GM12878 (cell line): Measurements from ENCODE around the gene KLHL36. TPM values are rescaled to one million over a fixed set of nuclear protein-coding genes. Genes with fewer than 3 reads are reported as not detected.

ENCODE experiments used
- ATF7 ChIP-seq: fragments of 450-650 bp; IDR thresholded peaks from 2 replicates; pipeline ENCODE4 v1.6.1; 2016; ENCODE audit warnings: low read depth, mild to moderate bottlenecking
- CHD2 ChIP-seq: IDR thresholded peaks from 2 replicates; pipeline ENCODE4 v1.6.1; 2011; ENCODE audit warnings: low read depth, low read length, improper control_type of control experiment, borderline replicate concordance
- CHD4 ChIP-seq: fragments of 200-600 bp; sonication (generic); IDR thresholded peaks from 2 replicates; pipeline ENCODE4 v1.6.1; 2016; ENCODE audit warnings: mild to moderate bottlenecking
- DPF2 ChIP-seq: fragments of 450-650 bp; IDR thresholded peaks from 2 replicates; pipeline ENCODE4 v1.6.1; 2017; ENCODE audit warnings: mild to moderate bottlenecking
- HDAC2 ChIP-seq: fragments of 200-600 bp; sonication (generic); IDR thresholded peaks from 2 replicates; pipeline ENCODE4 v1.6.1; 2017
- IKZF2 ChIP-seq, 2 experiments: fragments of 450-650 bp; IDR thresholded peaks; 2 replicates each; pipeline ENCODE4 v1.6.1; 2017; ENCODE audit warnings: mild to moderate bottlenecking in 2 of 2, moderate library complexity in 2 of 2
- MYB ChIP-seq: fragments of 150-350 bp; IDR thresholded peaks from 2 replicates; pipeline ENCODE4 v1.6.1; 2014; ENCODE audit warnings: mild to moderate bottlenecking, low read depth, low read length, borderline replicate concordance
- NR2F1 ChIP-seq: fragments of 450-650 bp; conservative IDR thresholded peaks from 2 replicates; pipeline ENCODE4 v1.6.1; 2017; ENCODE audit warnings: mild to moderate bottlenecking
- RFX5 ChIP-seq: IDR thresholded peaks from 2 replicates; pipeline ENCODE4 v1.6.1; 2011; ENCODE audit warnings: low read depth, low read length, improper control_type of control experiment
- SP1 ChIP-seq: IDR thresholded peaks from one replicate; pipeline ENCODE4 v1.6.1; 2011; ENCODE audit warnings: low read depth, low read length
- SPI1 ChIP-seq: IDR thresholded peaks from 2 replicates; pipeline ENCODE4 v1.6.1; 2011; ENCODE audit warnings: low read depth, mild to moderate bottlenecking, low read length, moderate library complexity, borderline replicate concordance; ENCODE audit not compliant: insufficient read depth
- SREBF1 ChIP-seq: IDR thresholded peaks from 2 replicates; pipeline ENCODE4 v1.6.1; 2012; ENCODE audit warnings: mild to moderate bottlenecking, low read length
- TAF1 ChIP-seq: IDR thresholded peaks from 2 replicates; pipeline ENCODE4 v1.6.1; 2011; ENCODE audit warnings: mild to moderate bottlenecking, low read depth, low read length, borderline replicate concordance
- TBL1XR1 ChIP-seq: IDR thresholded peaks from 2 replicates; pipeline ENCODE4 v1.6.1; 2012; ENCODE audit warnings: low read depth, low read length, improper control_type of control experiment
- TCF3 ChIP-seq: IDR thresholded peaks from 2 replicates; pipeline ENCODE4 v1.6.1; 2012; ENCODE audit warnings: low read depth, mild to moderate bottlenecking, low read length, borderline replicate concordance; ENCODE audit not compliant: insufficient read depth
- ZSCAN29 ChIP-seq: fragments of 450-650 bp; IDR thresholded peaks from 2 replicates; pipeline ENCODE4 v1.6.1; 2017; ENCODE audit warnings: mild to moderate bottlenecking, moderate library complexity
- polyA plus RNA-seq, 11 experiments: library from polyadenylated mRNA; depleted of rRNA in 4 of 11; unstranded in 6 of 11; stranded (reverse) in 5 of 11; fragments of >200 nt; fragmentation: Nextera tagmentation in 4 of 11; fragmentation: Illumina TruSeq in 1 of 11; extraction: Ambion mirVana in 4 of 11; extraction: Trizol in 1 of 11; gene quantifications; 1 replicate in 1 of 11; 2 replicates in 10 of 11; pipeline versions ENCODE4 v1.2.1 to v1.2.3, GENCODE V29; 2011 to 2016; ENCODE audit warnings: inconsistent platforms in 2 of 11, missing spikeins in 2 of 11, low read depth in 1 of 11
- total RNA-seq, 4 experiments: library from RNA; depleted of rRNA in 3 of 4; stranded (reverse); fragments of >200 nt in 3 of 4; fragmentation: Illumina TruSeq in 1 of 4; extraction: Trizol in 1 of 4; gene quantifications; 2 replicates each; pipeline versions ENCODE4 v1.2.1 to v1.2.3, GENCODE V29; 2013 to 2021
- TF ChIP-seq, protein P1 (sequence below): IDR thresholded peaks from 2 replicates; pipeline ENCODE4 v1.6.1; 2012; ENCODE audit warnings: mild to moderate bottlenecking, low read depth, low read length
- TF ChIP-seq, protein P2 (sequence below): fragments of 450-650 bp; formaldehyde crosslinking; IDR thresholded peaks from 2 replicates; pipeline ENCODE4 v1.4.0; 2020; ENCODE audit warnings: mild to moderate bottlenecking, moderate library complexity
- TF ChIP-seq, protein P3 (sequence below): fragments of 450-650 bp; IDR thresholded peaks from 2 replicates; pipeline ENCODE4 v1.6.1; 2016; ENCODE audit warnings: mild to moderate bottlenecking
- TF ChIP-seq, protein P4 (sequence below): IDR thresholded peaks from 2 replicates; pipeline ENCODE4 v1.6.1; 2011; ENCODE audit warnings: low read depth, mild to moderate bottlenecking, low read length, moderate library complexity, borderline replicate concordance; ENCODE audit errors: extremely low read depth

The KLHL36 gene
- total and polyA plus RNA-seq, 10 of the 15 experiments (the other 5 are each of a cell fraction or from before 2014, with no cell fraction given), result 2.6 to 45.3 (median 16.8) TPM

DNA sequence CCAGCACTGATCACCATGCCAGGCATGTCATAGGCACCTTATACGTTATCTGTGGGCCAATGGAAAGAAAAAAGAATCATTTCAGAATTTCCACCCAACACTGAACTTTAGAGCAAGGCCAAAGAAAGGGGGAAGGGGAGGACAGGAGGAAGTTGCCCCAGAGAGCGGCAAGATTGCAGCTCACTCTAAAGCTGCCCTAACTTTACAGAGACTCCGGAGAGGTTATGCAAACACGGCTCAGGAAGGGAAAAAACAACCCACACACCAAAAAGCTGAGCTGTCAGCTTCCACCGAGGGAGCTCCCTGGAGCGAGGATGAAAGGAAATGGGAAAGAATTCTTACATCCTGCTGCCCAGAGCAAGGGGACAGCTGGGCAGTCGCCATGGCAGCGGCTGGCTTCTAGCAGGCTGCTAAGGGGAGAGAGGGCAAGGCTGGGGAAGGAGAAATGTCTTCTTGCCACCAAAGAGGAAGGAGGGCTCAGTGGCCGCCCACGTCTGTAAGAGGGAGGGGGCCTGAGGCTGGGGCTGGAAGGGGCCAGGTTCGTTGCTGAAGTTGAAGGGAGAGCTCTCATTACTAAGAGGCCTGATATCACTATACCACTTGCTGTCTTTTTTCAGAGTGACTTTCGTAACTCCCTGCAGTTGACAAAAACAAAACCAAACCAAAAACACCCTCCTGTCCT, 48.6 kb upstream of the KLHL36 start (continued):
- TF ChIP-seq, protein P1, sequence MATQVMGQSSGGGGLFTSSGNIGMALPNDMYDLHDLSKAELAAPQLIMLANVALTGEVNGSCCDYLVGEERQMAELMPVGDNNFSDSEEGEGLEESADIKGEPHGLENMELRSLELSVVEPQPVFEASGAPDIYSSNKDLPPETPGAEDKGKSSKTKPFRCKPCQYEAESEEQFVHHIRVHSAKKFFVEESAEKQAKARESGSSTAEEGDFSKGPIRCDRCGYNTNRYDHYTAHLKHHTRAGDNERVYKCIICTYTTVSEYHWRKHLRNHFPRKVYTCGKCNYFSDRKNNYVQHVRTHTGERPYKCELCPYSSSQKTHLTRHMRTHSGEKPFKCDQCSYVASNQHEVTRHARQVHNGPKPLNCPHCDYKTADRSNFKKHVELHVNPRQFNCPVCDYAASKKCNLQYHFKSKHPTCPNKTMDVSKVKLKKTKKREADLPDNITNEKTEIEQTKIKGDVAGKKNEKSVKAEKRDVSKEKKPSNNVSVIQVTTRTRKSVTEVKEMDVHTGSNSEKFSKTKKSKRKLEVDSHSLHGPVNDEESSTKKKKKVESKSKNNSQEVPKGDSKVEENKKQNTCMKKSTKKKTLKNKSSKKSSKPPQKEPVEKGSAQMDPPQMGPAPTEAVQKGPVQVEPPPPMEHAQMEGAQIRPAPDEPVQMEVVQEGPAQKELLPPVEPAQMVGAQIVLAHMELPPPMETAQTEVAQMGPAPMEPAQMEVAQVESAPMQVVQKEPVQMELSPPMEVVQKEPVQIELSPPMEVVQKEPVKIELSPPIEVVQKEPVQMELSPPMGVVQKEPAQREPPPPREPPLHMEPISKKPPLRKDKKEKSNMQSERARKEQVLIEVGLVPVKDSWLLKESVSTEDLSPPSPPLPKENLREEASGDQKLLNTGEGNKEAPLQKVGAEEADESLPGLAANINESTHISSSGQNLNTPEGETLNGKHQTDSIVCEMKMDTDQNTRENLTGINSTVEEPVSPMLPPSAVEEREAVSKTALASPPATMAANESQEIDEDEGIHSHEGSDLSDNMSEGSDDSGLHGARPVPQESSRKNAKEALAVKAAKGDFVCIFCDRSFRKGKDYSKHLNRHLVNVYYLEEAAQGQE, result no peak
- TF ChIP-seq, protein P2, sequence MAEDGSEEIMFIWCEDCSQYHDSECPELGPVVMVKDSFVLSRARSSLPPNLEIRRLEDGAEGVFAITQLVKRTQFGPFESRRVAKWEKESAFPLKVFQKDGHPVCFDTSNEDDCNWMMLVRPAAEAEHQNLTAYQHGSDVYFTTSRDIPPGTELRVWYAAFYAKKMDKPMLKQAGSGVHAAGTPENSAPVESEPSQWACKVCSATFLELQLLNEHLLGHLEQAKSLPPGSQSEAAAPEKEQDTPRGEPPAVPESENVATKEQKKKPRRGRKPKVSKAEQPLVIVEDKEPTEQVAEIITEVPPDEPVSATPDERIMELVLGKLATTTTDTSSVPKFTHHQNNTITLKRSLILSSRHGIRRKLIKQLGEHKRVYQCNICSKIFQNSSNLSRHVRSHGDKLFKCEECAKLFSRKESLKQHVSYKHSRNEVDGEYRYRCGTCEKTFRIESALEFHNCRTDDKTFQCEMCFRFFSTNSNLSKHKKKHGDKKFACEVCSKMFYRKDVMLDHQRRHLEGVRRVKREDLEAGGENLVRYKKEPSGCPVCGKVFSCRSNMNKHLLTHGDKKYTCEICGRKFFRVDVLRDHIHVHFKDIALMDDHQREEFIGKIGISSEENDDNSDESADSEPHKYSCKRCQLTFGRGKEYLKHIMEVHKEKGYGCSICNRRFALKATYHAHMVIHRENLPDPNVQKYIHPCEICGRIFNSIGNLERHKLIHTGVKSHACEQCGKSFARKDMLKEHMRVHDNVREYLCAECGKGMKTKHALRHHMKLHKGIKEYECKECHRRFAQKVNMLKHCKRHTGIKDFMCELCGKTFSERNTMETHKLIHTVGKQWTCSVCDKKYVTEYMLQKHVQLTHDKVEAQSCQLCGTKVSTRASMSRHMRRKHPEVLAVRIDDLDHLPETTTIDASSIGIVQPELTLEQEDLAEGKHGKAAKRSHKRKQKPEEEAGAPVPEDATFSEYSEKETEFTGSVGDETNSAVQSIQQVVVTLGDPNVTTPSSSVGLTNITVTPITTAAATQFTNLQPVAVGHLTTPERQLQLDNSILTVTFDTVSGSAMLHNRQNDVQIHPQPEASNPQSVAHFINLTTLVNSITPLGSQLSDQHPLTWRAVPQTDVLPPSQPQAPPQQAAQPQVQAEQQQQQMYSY, result no peak
- no peak for TF ChIP-seq TCF3
- TF ChIP-seq NR2F1, result no peak
- TF ChIP-seq ZSCAN29, result no peak
- peak; percentile 20; the same call in 1 of the 2 replicates for TF ChIP-seq ATF7
- TF ChIP-seq DPF2, result peak; percentile 38
- TF ChIP-seq, protein P3, sequence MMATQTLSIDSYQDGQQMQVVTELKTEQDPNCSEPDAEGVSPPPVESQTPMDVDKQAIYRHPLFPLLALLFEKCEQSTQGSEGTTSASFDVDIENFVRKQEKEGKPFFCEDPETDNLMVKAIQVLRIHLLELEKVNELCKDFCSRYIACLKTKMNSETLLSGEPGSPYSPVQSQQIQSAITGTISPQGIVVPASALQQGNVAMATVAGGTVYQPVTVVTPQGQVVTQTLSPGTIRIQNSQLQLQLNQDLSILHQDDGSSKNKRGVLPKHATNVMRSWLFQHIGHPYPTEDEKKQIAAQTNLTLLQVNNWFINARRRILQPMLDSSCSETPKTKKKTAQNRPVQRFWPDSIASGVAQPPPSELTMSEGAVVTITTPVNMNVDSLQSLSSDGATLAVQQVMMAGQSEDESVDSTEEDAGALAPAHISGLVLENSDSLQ, result no peak
- 0 out of 2 replicates have a peak, but pooled peaks have one; percentile 28 for TF ChIP-seq MYB
- TF ChIP-seq, protein P4, sequence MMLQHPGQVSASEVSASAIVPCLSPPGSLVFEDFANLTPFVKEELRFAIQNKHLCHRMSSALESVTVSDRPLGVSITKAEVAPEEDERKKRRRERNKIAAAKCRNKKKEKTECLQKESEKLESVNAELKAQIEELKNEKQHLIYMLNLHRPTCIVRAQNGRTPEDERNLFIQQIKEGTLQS, result no peak
- no peak for TF ChIP-seq CHD4
- peak; percentile 72 to 81 for TF ChIP-seq IKZF2 (IDR thresholded peaks at IDR 0.05)
- no peak for TF ChIP-seq HDAC2
- no peak for TF ChIP-seq TBL1XR1
- no peak; the same call in 1 of the 2 replicates for TF ChIP-seq TAF1
- peak; percentile 39; the same call in 1 of the 2 replicates for TF ChIP-seq SPI1
- TF ChIP-seq CHD2, result no peak
- TF ChIP-seq RFX5, result no peak
- no peak for TF ChIP-seq SP1
- TF ChIP-seq SREBF1, result no peak
